Measurements from ENCODE around the gene PSRC1.
"Not testable (repeated sequence)": the region's sequence is repeated elsewhere in the genome, so short reads cannot be mapped to it uniquely, and the experiment has no call there.

- not testable (repeated sequence) for TF ChIP-seq SMC3 (IDR thresholded peaks at IDR 0.05; ENCODE audit: low read depth, low read length); CTCF (IDR thresholded peaks at IDR 0.05); FOSL2 (IDR thresholded peaks at IDR 0.05; ENCODE audit: borderline replicate concordance, low read depth); EP300 (IDR thresholded peaks at IDR 0.05; ENCODE audit: borderline replicate concordance in 1 of 2, low read depth in 1 of 2, low read length in 1 of 2)
These were observed 3.8 kb upstream of the PSRC1 start for GRCh38 chr1:109286762-109287161.

Measured in SK-N-SH (cell line).